GM21786 (cell line): Measurements from ENCODE around the gene IFFO2.

Experiments
- ATAC-seq: cut with Tn5 transposase; IDR thresholded peaks from one replicate; pipeline ENCODE4 v1.9.1; 2021; ENCODE audit not compliant: unreplicated experiment

The IFFO2 gene

GRCh38 chr1:18856435-18856834, 100.0 kb downstream of the IFFO2 start:
- ATAC-seq, result no peak

GRCh38 chr1:18855573-18855972, 100.9 kb downstream of the IFFO2 start:
- ATAC-seq, result no peak

DNA sequence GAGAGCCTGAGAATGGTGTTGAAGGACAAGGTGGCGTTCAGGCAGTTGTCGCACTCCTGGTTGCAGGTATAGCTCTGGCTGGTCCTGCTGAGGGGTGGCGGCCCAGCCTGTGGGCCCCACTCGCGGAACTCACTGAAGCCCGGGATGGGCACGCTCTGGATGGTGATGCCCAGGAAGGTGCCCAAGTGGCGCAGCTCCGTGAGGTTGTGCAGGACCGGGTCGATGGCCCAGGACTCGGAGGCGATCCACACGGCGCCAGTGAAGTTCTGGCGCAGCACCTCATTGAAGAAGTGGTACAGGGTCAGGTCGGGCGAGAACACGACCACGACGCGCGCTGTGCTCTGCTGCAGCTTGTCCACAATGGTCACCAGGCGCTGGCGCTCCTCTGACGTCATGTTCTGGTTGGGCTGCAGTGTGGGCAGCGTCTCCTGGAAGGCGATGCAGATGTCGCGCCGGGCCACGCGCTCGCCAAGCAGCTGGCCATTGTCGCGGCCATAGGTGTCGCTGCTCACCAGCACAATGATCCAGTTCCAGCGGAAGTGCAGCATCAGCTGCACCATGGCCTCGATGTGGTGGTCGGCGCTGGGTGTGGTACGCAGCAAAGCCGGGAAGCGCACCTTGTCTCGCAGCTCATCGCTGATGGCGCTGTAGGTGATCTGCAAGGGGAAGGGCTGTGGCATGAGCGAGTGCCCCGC, 102.0 kb downstream of the IFFO2 start:
- no peak for ATAC-seq
